HepG2 (cell line): Measurements from ENCODE around the gene SMIM29. TPM values are rescaled to one million over a fixed set of nuclear protein-coding genes. Genes with fewer than 3 reads are reported as not detected.

Source experiments
- CBX5 ChIP-seq: sonication (generic); formaldehyde crosslinking; IDR thresholded peaks from 2 replicates; pipeline ENCODE4 v1.4.0; 2020; ENCODE audit warnings: missing genetic modification reagents, borderline replicate concordance
- DNMT1 ChIP-seq: sonication (generic); formaldehyde crosslinking; IDR thresholded peaks from 2 replicates; pipeline ENCODE4 v1.5.1; 2020; ENCODE audit warnings: mild to moderate bottlenecking, missing genetic modification reagents
- FOXP1 ChIP-seq, 2 experiments: fragments of 450-650 bp in 1 of 2; IDR thresholded peaks; 2 replicates each; pipeline ENCODE4 v1.6.1; 2017 to 2018; ENCODE audit warnings: antibody characterized with exemption in 1 of 2
- HMGA1 ChIP-seq: sonication (generic); formaldehyde crosslinking; conservative IDR thresholded peaks from 2 replicates; pipeline ENCODE4 v1.4.0; 2020; ENCODE audit warnings: missing genetic modification reagents
- HNRNPH1 ChIP-seq: fragments of 200-400 bp; formaldehyde crosslinking; optimal IDR thresholded peaks from 2 replicates; pipeline ENCODE3; 2017; ENCODE audit warnings: mild to moderate bottlenecking, low read depth, low read length
- IRX3 ChIP-seq: sonication (generic); formaldehyde crosslinking; IDR thresholded peaks from 2 replicates; pipeline ENCODE4 v1.8.1; 2023; ENCODE audit warnings: mild to moderate bottlenecking, low read depth, missing genetic modification reagents, borderline replicate concordance
- MBD4 ChIP-seq: IDR thresholded peaks from 2 replicates; pipeline ENCODE4 v1.6.1; 2012; ENCODE audit warnings: low read length, inconsistent platforms, borderline replicate concordance
- PATZ1 ChIP-seq: sonication (generic); formaldehyde crosslinking; IDR thresholded peaks from 2 replicates; pipeline ENCODE4 v1.4.0; 2020; ENCODE audit warnings: missing genetic modification reagents
- PITX1 ChIP-seq: sonication (generic); formaldehyde crosslinking; IDR thresholded peaks from 2 replicates; pipeline ENCODE4 v1.5.1; 2020; ENCODE audit warnings: mild to moderate bottlenecking, missing genetic modification reagents
- RXRB ChIP-seq: IDR thresholded peaks from 2 replicates; pipeline ENCODE4 v1.6.1; 2016; ENCODE audit warnings: borderline replicate concordance, missing genetic modification reagents, missing compliant biosample characterization
- SALL2 ChIP-seq: sonication (generic); formaldehyde crosslinking; IDR thresholded peaks from 2 replicates; pipeline ENCODE4 v1.8.1; 2023; ENCODE audit warnings: mild to moderate bottlenecking, missing genetic modification reagents, inconsistent platforms
- STAT5B ChIP-seq: sonication (generic); formaldehyde crosslinking; IDR thresholded peaks from 2 replicates; pipeline ENCODE4 v1.4.0; 2020; ENCODE audit warnings: missing genetic modification reagents
- TBX2 ChIP-seq: sonication (generic); formaldehyde crosslinking; IDR thresholded peaks from 2 replicates; pipeline ENCODE4 v1.5.0; 2020; ENCODE audit warnings: missing genetic modification reagents, mild to moderate bottlenecking, borderline replicate concordance
- TBX3 ChIP-seq: fragments of 450-650 bp; IDR thresholded peaks from 2 replicates; pipeline ENCODE4 v1.6.1; 2017; ENCODE audit warnings: antibody characterized with exemption, mild to moderate bottlenecking, inconsistent platforms, borderline replicate concordance
- ZBTB7B ChIP-seq: sonication (generic); formaldehyde crosslinking; IDR thresholded peaks from 2 replicates; pipeline ENCODE4 v1.4.0; 2020; ENCODE audit warnings: missing genetic modification reagents
- ZMAT3 ChIP-seq: sonication (generic); formaldehyde crosslinking; conservative IDR thresholded peaks from 2 replicates; pipeline ENCODE4 v1.7.0; 2021; ENCODE audit warnings: missing genetic modification reagents
- ZNF121 ChIP-seq: sonication (generic); formaldehyde crosslinking; IDR thresholded peaks from 2 replicates; pipeline ENCODE4 v1.5.0; 2020; ENCODE audit warnings: mild to moderate bottlenecking, missing genetic modification reagents
- ZNF354B ChIP-seq: sonication (generic); formaldehyde crosslinking; IDR thresholded peaks from 2 replicates; pipeline ENCODE4 v1.8.0; 2022; ENCODE audit warnings: mild to moderate bottlenecking, missing genetic modification reagents
- ZNF383 ChIP-seq: sonication (generic); formaldehyde crosslinking; IDR thresholded peaks from 2 replicates; pipeline ENCODE4 v1.4.0; 2020; ENCODE audit warnings: missing genetic modification reagents, mild to moderate bottlenecking, borderline replicate concordance
- ZNF720 ChIP-seq: sonication (generic); formaldehyde crosslinking; IDR thresholded peaks from 2 replicates; pipeline ENCODE4 v1.4.0; 2020; ENCODE audit warnings: missing genetic modification reagents
- ZNF788 ChIP-seq: sonication (generic); formaldehyde crosslinking; IDR thresholded peaks from 2 replicates; pipeline ENCODE4 v1.5.0; 2020; ENCODE audit warnings: mild to moderate bottlenecking, missing genetic modification reagents, borderline replicate concordance
- polyA plus RNA-seq, 8 experiments: library from polyadenylated mRNA; depleted of rRNA in 3 of 8; stranded (reverse) in 7 of 8; unstranded in 1 of 8; fragments of >200 nt; fragmentation: Illumina TruSeq in 4 of 8; extraction: Trizol in 4 of 8; gene quantifications; 2 replicates each; pipeline versions ENCODE4 v1.2.1 to v1.2.3, GENCODE V29; 2011 to 2016; ENCODE audit warnings: low read depth in 4 of 8, missing spikeins in 1 of 8, mixed read lengths in 1 of 8; ENCODE audit not compliant: insufficient read depth in 1 of 8
- total RNA-seq, 5 experiments: library from RNA; depleted of rRNA; stranded (reverse); fragments of >200 nt; fragmentation: Illumina TruSeq; extraction: Trizol; gene quantifications; 2 replicates each; pipeline ENCODE4 v1.2.3, GENCODE V29; 2016; ENCODE audit warnings: low read depth in 1 of 5
- TF ChIP-seq, protein P1 (sequence below): conservative IDR thresholded peaks from 2 replicates; pipeline ENCODE4 v1.6.1; 2018; ENCODE audit warnings: missing genetic modification reagents
- TF ChIP-seq, protein P2 (sequence below): sonication (generic); formaldehyde crosslinking; IDR thresholded peaks from 2 replicates; pipeline ENCODE4 v1.8.1; 2023; ENCODE audit warnings: missing genetic modification reagents, inconsistent platforms, borderline replicate concordance
- TF ChIP-seq, protein P3 (sequence below): IDR thresholded peaks from 2 replicates; pipeline ENCODE4 v1.6.1; 2018; ENCODE audit warnings: missing genetic modification reagents, mild to moderate bottlenecking, missing compliant biosample characterization

SMIM29 gene
- total and polyA plus RNA-seq, 2 of the 13 experiments (the other 11 are each of a cell fraction or from before 2014, with no cell fraction given) = 8.8 to 15.3 TPM

DNA sequence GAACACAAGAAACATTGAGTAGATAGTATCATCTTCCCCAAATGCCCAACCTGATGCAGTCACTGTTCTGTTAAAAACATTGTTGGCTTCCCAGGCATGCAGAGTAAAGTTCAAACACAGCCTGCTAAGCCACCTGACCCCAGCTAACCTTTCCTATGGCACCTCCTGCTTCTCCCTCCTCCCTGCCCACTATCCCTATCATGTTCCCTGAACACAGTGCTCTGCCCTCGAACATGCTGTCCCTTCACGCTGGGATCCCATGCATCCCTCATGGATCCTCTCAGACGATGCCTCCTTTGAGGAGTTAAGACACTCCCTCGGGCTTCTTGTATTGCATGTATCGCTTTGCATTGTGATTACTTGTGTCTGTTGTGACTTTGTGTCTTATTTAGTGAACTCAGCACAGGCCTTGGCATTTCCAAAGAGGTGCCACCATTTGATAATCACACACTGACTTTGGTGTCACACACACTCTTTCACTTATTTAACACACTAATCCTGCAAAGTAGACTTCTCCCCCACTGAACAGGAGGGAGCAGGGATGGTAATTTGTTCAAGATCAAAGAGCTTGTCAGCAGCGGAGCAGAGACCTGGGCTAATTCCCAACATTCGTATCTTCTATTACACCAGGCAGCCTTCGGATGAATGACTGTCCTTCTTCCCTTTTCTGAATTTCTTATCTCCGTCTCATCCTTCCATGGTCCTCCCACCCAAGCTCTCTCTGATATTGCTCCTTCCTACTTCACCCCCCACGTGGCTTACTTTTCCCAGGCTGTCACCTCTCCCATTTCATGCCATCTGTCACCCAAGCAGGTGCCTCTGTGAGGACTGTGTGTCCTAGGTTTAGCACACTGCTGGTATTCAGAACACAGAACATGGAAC, 28.3 kb upstream of the SMIM29 start (continued):
- TF ChIP-seq PATZ1 (peak; percentile 39), ZBTB7B (CRISPR knock-in tag) (0 out of 2 replicates have a peak, but pooled peaks have one; percentile 18), HMGA1 (CRISPR knock-in tag) (no peak), SALL2 (CRISPR knock-in tag) (0 out of 2 replicates have a peak, but pooled peaks have one; percentile 30), STAT5B (no peak), ZNF354B (CRISPR knock-in tag) (no peak), IRX3 (CRISPR knock-in tag) (no peak), MBD4 (no peak), RXRB (CRISPR knock-in tag) (peak; percentile 100), ZNF720 (CRISPR knock-in tag) (no peak), TBX2 (CRISPR knock-in tag) (peak; percentile 53; the same call in 1 of the 2 replicates), ZNF788 (CRISPR knock-in tag) (0 out of 2 replicates have a peak, but pooled peaks have one; percentile 21), PITX1 (CRISPR knock-in tag) (peak; percentile 80), FOXP1 (IDR thresholded peaks at IDR 0.05) (no peak), FOXP1 (CRISPR knock-in tag; IDR thresholded peaks at IDR 0.05) (no peak), TBX3 (0 out of 2 replicates have a peak, but pooled peaks have one; percentile 31), CBX5 (CRISPR knock-in tag) (no peak), DNMT1 (CRISPR knock-in tag) (no peak), ZMAT3 (CRISPR knock-in tag) (no peak), ZNF383 (no peak), ZNF121 (CRISPR knock-in tag) (no peak), HNRNPH1 (no peak)
- TF ChIP-seq, protein P1, sequence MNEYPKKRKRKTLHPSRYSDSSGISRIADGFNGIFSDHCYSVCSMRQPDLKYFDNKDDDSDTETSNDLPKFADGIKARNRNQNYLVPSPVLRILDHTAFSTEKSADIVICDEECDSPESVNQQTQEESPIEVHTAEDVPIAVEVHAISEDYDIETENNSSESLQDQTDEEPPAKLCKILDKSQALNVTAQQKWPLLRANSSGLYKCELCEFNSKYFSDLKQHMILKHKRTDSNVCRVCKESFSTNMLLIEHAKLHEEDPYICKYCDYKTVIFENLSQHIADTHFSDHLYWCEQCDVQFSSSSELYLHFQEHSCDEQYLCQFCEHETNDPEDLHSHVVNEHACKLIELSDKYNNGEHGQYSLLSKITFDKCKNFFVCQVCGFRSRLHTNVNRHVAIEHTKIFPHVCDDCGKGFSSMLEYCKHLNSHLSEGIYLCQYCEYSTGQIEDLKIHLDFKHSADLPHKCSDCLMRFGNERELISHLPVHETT (CRISPR knock-in tag) = no peak
- TF ChIP-seq, protein P2, sequence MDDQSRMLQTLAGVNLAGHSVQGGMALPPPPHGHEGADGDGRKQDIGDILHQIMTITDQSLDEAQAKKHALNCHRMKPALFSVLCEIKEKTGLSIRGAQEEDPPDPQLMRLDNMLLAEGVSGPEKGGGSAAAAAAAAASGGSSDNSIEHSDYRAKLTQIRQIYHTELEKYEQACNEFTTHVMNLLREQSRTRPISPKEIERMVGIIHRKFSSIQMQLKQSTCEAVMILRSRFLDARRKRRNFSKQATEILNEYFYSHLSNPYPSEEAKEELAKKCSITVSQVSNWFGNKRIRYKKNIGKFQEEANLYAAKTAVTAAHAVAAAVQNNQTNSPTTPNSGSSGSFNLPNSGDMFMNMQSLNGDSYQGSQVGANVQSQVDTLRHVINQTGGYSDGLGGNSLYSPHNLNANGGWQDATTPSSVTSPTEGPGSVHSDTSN (CRISPR knock-in tag) = no peak
- TF ChIP-seq, protein P3, sequence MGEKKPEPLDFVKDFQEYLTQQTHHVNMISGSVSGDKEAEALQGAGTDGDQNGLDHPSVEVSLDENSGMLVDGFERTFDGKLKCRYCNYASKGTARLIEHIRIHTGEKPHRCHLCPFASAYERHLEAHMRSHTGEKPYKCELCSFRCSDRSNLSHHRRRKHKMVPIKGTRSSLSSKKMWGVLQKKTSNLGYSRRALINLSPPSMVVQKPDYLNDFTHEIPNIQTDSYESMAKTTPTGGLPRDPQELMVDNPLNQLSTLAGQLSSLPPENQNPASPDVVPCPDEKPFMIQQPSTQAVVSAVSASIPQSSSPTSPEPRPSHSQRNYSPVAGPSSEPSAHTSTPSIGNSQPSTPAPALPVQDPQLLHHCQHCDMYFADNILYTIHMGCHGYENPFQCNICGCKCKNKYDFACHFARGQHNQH (CRISPR knock-in tag) = peak; percentile 60; the same call in 1 of the 2 replicates
